ENCODE data around the gene CDK16.
"Not testable (repeated sequence)": the region's sequence is repeated elsewhere in the genome, so short reads cannot be mapped to it uniquely, and the experiment has no call there.

The CDK16 gene

GRCh38 chrX:47247206-47247998 lies 28.9 kb downstream of the CDK16 start:
- peak in 1 of 2 donors; percentile 28 for DNase-seq (ENCODE audit: extremely low read depth in 1 of 2, low read depth in 1 of 2)

GRCh38 chrX:47247999-47248320 lies 29.5 kb downstream of the CDK16 start:
- DNase-seq (ENCODE audit: extremely low read depth in 1 of 2, low read depth in 1 of 2) = no peak

- no peak for DNase-seq (ENCODE audit: extremely low read depth in 1 of 2, low read depth in 1 of 2)
These were observed 30.1 kb downstream of the CDK16 start for GRCh38 chrX:47248576-47248975.

GRCh38 chrX:47250017-47250347 lies 31.5 kb downstream of the CDK16 start:
- no peak for DNase-seq (ENCODE audit: extremely low read depth in 1 of 2, low read depth in 1 of 2)

- DNase-seq (ENCODE audit: extremely low read depth in 1 of 2, low read depth in 1 of 2) = not testable (repeated sequence)
These were observed 39.1 kb downstream of the CDK16 start for GRCh38 chrX:47257620-47258019.

- peak in 1 of 2 donors; percentile 17 for DNase-seq (ENCODE audit: extremely low read depth in 1 of 2, low read depth in 1 of 2)
These were observed 46.1 kb downstream of the CDK16 start for GRCh38 chrX:47264483-47265173.

GRCh38 chrX:47266643-47267042 lies 48.2 kb downstream of the CDK16 start:
- DNase-seq (ENCODE audit: extremely low read depth in 1 of 2, low read depth in 1 of 2) = no peak

- no peak for DNase-seq (ENCODE audit: extremely low read depth in 1 of 2, low read depth in 1 of 2)
These were observed 53.5 kb downstream of the CDK16 start for GRCh38 chrX:47272013-47272408.

GRCh38 chrX:47273011-47273730 lies 54.7 kb downstream of the CDK16 start:
- no peak for DNase-seq (ENCODE audit: extremely low read depth in 1 of 2, low read depth in 1 of 2)

- DNase-seq (ENCODE audit: extremely low read depth in 1 of 2, low read depth in 1 of 2) = no peak
These were observed 60.2 kb downstream of the CDK16 start for GRCh38 chrX:47278691-47279090.

Data from stimulated activated CD8-positive, alpha-beta memory T cell treated with anti-CD3 and anti-CD28 coated beads, Interleukin-7, amount 100 ng/mL, for 48 hours (primary cell).